Activated naive CD4-positive, alpha-beta T cell treated with anti-CD3 and anti-CD28 coated beads, Interleukin-2, amount 10 ng/mL, durations not matched to agents 7 days and 5 days (primary cell): ENCODE results near the gene GZMA.

ENCODE experiments used
- CTCF ChIA-PET: fragments of 350-600 bp; sonication (Branson Sonifier 250); formaldehyde crosslinking; loops from one replicate; lab custom pipeline; 2021; ENCODE audit warnings: antibody characterized with exemption; lab: Charles Lee
- DNase-seq: peaks from one replicate; pipeline ENCODE4 v3.0.0-alpha.2; 2020
- H3K27ac Mint-ChIP-seq: one replicate; pipeline ENCODE4 v1.8.0; 2021; ENCODE audit warnings: mild to moderate bottlenecking, moderate library complexity, mixed read lengths
- H3K27me3 Mint-ChIP-seq: one replicate; pipeline ENCODE4 v1.8.0; 2021; ENCODE audit warnings: mild to moderate bottlenecking, mixed read lengths
- H3K36me3 Mint-ChIP-seq: one replicate; pipeline ENCODE4 v1.8.0; 2021; ENCODE audit warnings: mixed read lengths
- H3K4me1 Mint-ChIP-seq: one replicate; pipeline ENCODE4 v1.8.0; 2021; ENCODE audit warnings: mixed read lengths
- H3K4me3 Mint-ChIP-seq: one replicate; pipeline ENCODE4 v1.8.0; 2021; ENCODE audit warnings: mild to moderate bottlenecking, moderate library complexity, mixed read lengths
- H3K9me3 Mint-ChIP-seq: one replicate; pipeline ENCODE4 v1.8.0; 2021; ENCODE audit warnings: mixed read lengths

The GZMA gene

DNA sequence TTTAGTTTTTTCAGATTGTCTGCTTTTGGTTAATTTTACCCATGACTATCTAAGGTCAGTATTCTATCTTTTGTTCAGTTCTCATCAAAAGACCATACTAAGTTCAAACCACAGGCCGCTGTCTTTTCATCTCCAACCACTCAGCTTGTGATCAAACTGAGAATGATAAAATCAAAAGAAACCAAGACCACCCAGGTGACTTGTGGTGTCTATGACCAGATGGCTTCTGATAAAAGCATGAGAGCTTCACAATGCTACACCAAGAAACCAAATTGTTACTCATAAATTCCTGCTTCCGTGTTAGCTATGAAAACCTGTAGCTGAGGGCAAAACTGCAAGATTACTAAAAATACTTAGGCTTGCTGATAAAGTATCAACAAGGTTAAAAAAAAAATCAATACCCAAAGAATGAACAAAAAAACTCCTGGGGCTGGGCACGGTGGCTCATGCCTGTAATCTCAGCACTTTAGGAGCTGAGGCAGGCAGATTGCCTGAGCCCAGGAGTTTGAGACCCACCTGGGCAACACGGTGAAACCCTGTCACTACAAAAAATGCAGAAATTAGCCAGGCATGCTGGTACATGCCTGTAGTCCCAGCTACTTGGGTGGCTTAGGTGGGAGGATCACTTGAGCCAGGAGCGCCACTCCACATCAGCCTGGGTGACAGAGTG lies 31.7 kb downstream of the GZMA start:
- Mint-ChIP-seq H3K27ac (peak overlapping the region; percentile 25), H3K9me3 (peaks cover 22% of the 10 kb centered on the region), H3K4me3 (no peak overlapping the region), H3K36me3 (peaks cover 21% of the 10 kb centered on the region), H3K27me3 (peaks cover 24% of the 10 kb centered on the region), H3K4me1 (peaks cover 20% of the 10 kb centered on the region)
- CTCF ChIA-PET, result interaction anchor here (1.3 to 1.7 kb wide), 2 partner anchors 190 to 228 kb away, joined by 4 to 5 read pairs; no protein-coding TSS in a partner anchor
- DNase-seq, result peak; percentile 49

DNA sequence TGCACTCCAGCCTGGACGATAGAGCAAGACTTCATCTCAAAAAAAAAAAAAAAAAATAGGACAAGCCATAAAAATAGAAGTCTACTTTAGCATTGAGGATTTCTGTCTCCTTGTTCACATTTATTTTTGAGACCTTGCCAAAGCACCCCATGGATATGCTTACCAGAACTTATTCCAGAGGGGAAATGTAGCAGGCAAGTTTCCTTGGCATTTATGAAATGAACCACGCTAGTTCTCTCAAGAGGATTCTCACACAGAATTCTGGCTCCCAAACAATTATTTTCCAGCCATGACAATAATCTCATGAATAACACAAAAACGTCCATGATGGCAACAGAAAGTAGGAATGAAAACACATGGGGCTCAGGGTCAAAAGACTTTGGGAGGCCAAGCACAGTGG lies 34.1 kb downstream of the GZMA start:
- Mint-ChIP-seq H3K4me1 (peaks cover 29% of the 10 kb centered on the region), H3K27ac (no peak overlapping the region), H3K9me3 (peaks cover 7% of the 10 kb centered on the region), H3K27me3 (peaks cover 22% of the 10 kb centered on the region), H3K36me3 (peaks cover 11% of the 10 kb centered on the region), H3K4me3 (no peak overlapping the region)
- DNase-seq, result no peak
- CTCF ChIA-PET, result no interaction called here

DNA sequence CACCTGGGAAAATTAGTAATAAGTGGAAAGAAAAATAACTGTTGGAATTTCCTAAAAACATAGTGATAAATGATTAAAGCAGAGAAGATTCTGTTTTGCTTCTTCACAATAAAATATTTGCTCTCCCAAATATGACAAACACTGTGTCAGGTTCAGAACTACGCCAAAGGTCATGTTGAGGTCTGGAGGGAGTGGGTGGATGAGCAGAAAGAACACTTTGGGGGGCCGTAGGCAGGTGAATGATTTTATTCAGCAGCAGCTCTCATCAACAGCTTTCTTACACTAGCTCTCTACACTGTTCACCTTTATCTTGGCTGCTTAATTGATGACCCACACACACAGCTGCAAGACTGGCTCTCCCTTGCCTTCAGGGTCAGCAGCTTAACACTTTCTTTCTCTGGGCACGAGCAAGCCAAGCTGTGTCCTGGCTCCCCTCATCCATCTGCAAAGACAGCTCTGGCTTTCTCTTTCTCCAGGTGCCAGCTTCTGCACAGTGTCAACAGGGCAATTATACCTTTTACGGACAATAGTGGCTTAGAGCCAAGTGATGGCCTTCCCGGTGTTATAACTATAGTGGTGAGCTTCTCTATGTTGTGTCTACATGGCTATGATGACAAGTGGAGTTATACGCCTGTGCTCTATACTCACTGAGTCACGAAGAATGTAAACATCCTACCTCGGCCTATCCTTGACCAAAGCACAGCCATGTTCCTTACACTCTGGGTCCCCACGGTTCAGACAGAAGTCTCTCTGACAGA lies 38.6 kb downstream of the GZMA start:
- peaks cover 42% of the 10 kb centered on the region for H3K4me1 Mint-ChIP-seq

GRCh38 chr5:55141945-55142690 lies 39.7 kb downstream of the GZMA start:
- H3K9me3 Mint-ChIP-seq, result no peaks in the 10 kb centered on the region
- no peak overlapping the region for H3K4me3 Mint-ChIP-seq
- H3K4me1 Mint-ChIP-seq, result peaks cover 46% of the 10 kb centered on the region
- peak overlapping the region; percentile 1 for H3K27ac Mint-ChIP-seq
- H3K27me3 Mint-ChIP-seq, result peaks cover 32% of the 10 kb centered on the region
- H3K36me3 Mint-ChIP-seq, result peaks cover 10% of the 10 kb centered on the region
- DNase-seq, result peak; percentile 24
- CTCF ChIA-PET, result interaction anchor here (0.8 to 8.5 kb wide), 7 partner anchors 38 to 241 kb away, joined by 3 to 100 read pairs (median 3); no protein-coding TSS in a partner anchor

More for the DNA sequence above, 38.6 kb downstream of the GZMA start:
- Mint-ChIP-seq H3K27me3 (peaks cover 30% of the 10 kb centered on the region), H3K27ac (no peak overlapping the region), H3K4me3 (no peak overlapping the region), H3K9me3 (no peaks in the 10 kb centered on the region), H3K36me3 (peaks cover 10% of the 10 kb centered on the region)
- no peak for DNase-seq
- CTCF ChIA-PET, result interaction anchor here (0.9 to 8.5 kb wide), 5 partner anchors 35 to 235 kb away, joined by 3 to 100 read pairs (median 6); no protein-coding TSS in a partner anchor

DNA sequence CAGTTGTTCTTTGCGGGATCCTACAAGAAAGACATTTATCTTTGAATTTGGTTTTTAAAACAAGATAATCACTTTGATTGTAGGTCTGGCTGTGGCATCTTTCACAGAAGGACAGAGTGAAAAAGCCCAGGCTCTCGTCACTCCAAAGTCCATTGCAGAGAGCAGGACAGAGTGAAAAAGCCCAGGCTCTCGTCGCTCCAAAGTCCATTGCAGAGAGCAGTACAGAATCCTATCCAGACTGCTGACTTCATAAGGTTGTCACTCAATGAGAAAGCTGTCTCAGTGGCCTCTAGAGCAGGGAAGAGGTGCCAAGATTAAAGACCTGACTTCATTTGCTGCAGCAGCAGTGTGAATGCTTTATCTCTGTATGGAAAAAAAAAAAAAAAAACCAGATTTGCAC lies 41.2 kb downstream of the GZMA start:
- H3K4me1 Mint-ChIP-seq, result peaks cover 46% of the 10 kb centered on the region
- no peak overlapping the region for H3K27ac Mint-ChIP-seq
- peaks cover 9% of the 10 kb centered on the region for H3K36me3 Mint-ChIP-seq
- no peak for DNase-seq
- H3K4me3 Mint-ChIP-seq, result no peak overlapping the region
- CTCF ChIA-PET, result interaction anchor here (0.8 to 8.5 kb wide), 4 partner anchors 40 to 237 kb away, joined by 3 to 100 read pairs (median 20); partner anchors contain the start of gene GZMA
- H3K9me3 Mint-ChIP-seq, result no peaks in the 10 kb centered on the region
- peaks cover 37% of the 10 kb centered on the region for H3K27me3 Mint-ChIP-seq

DNA sequence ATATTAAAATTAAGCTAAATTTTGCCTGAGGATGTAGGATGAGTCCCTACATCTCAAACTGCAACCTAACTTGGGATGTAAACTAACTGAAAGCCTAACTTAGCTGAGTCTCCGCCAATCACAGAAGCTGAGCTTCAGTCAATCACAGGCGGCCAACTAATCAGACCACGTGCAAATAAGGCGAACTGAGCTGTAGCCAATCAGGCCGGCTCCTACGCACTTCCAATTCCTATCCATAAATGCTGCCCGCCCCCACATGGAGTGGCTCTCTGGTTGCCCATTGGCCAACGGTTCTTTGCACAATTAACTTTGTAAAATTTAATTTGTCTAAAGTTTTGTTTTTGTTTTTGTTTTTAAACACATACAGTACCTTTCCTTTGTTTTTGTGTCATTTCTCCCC lies 43.6 kb downstream of the GZMA start:
- Mint-ChIP-seq H3K27ac (no peak overlapping the region), H3K4me1 (peaks cover 41% of the 10 kb centered on the region), H3K4me3 (no peak overlapping the region), H3K36me3 (peaks cover 7% of the 10 kb centered on the region), H3K9me3 (no peaks in the 10 kb centered on the region), H3K27me3 (peaks cover 49% of the 10 kb centered on the region)
- CTCF ChIA-PET, result interaction anchor here (0.7 to 8.5 kb wide), 20 partner anchors 14 to 274 kb away, joined by 3 to 100 read pairs (median 6); partner anchors contain the start of genes GPX8 and GZMA
- no peak for DNase-seq

- Mint-ChIP-seq H3K36me3 (peaks cover 7% of the 10 kb centered on the region), H3K4me1 (peaks cover 35% of the 10 kb centered on the region), H3K4me3 (no peak overlapping the region), H3K27me3 (peaks cover 50% of the 10 kb centered on the region), H3K9me3 (no peaks in the 10 kb centered on the region), H3K27ac (no peak overlapping the region)
- DNase-seq, result peak; percentile 91
- CTCF ChIA-PET, result interaction anchor here (0.6 to 8.5 kb wide), 23 partner anchors 13 to 274 kb away, joined by 3 to 100 read pairs (median 5); partner anchors contain the start of genes GPX8 and GZMA
Observed at GRCh38 chr5:55146543-55147151, 44.2 kb downstream of the GZMA start.

GRCh38 chr5:55149308-55149795 lies 46.9 kb downstream of the GZMA start:
- peaks cover 2% of the 10 kb centered on the region for H3K36me3 Mint-ChIP-seq
- H3K4me1 Mint-ChIP-seq, result peaks cover 21% of the 10 kb centered on the region
- H3K27ac Mint-ChIP-seq, result no peak overlapping the region
- CTCF ChIA-PET, result interaction anchor here (0.9 to 1.8 kb wide), 3 partner anchors 10 to 243 kb away, joined by 3 to 11 read pairs (median 6); partner anchors contain the start of gene GPX8
- H3K9me3 Mint-ChIP-seq, result no peaks in the 10 kb centered on the region
- DNase-seq, result no peak
- no peak overlapping the region for H3K4me3 Mint-ChIP-seq
- peaks cover 55% of the 10 kb centered on the region for H3K27me3 Mint-ChIP-seq

GRCh38 chr5:55151923-55152842 lies 49.7 kb downstream of the GZMA start:
- Mint-ChIP-seq H3K9me3 (no peaks in the 10 kb centered on the region), H3K4me1 (no peaks in the 10 kb centered on the region), H3K36me3 (no peaks in the 10 kb centered on the region), H3K4me3 (no peak overlapping the region), H3K27me3 (peaks cover 50% of the 10 kb centered on the region), H3K27ac (no peak overlapping the region)
- CTCF ChIA-PET, result interaction anchor here (0.8 to 1.9 kb wide), 6 partner anchors 208 to 308 kb away, joined by 3 to 9 read pairs (median 5); no protein-coding TSS in a partner anchor
- DNase-seq, result no peak

- no peak overlapping the region for H3K4me3 Mint-ChIP-seq
- H3K27me3 Mint-ChIP-seq, result peaks cover 54% of the 10 kb centered on the region
- peaks cover under 1% of the 10 kb centered on the region for H3K4me1 Mint-ChIP-seq
- CTCF ChIA-PET, result interaction anchor here (0.9 kb wide), 1 partner anchor 211 kb away, joined by 3 read pairs; no protein-coding TSS in a partner anchor
- no peaks in the 10 kb centered on the region for H3K9me3 Mint-ChIP-seq
- no peaks in the 10 kb centered on the region for H3K36me3 Mint-ChIP-seq
- DNase-seq, result no peak
- no peak overlapping the region for H3K27ac Mint-ChIP-seq
Observed at GRCh38 chr5:55154873-55155272, 52.4 kb downstream of the GZMA start.
